GM13977 (cell line): Measurements from ENCODE around the gene EML4.

ENCODE experiments used
- DNase-seq: peaks from one replicate; pipeline ENCODE4 v3.0.0; 2012; ENCODE audit warnings: low spot score
- in situ Hi-C: fragments of 300-500 bp; cut with MboI; formaldehyde crosslinking; loops from one replicate; pipeline ENCODE4 v1.12.0; 2022; ENCODE audit warnings: low sequenced_read_pairs, low pct_unique_long_range_greater_than_20kb, mixed read lengths, inconsistent platforms; ENCODE audit not compliant: unreplicated experiment
- TF ChIP-seq, protein P1 (sequence below): IDR thresholded peaks from 2 replicates; pipeline ENCODE4 v1.5.1; 2012; ENCODE audit warnings: mild to moderate bottlenecking, control low read depth; ENCODE audit not compliant: insufficient read depth; ENCODE audit errors: extremely low read depth, missing control alignments

Gene EML4

DNA sequence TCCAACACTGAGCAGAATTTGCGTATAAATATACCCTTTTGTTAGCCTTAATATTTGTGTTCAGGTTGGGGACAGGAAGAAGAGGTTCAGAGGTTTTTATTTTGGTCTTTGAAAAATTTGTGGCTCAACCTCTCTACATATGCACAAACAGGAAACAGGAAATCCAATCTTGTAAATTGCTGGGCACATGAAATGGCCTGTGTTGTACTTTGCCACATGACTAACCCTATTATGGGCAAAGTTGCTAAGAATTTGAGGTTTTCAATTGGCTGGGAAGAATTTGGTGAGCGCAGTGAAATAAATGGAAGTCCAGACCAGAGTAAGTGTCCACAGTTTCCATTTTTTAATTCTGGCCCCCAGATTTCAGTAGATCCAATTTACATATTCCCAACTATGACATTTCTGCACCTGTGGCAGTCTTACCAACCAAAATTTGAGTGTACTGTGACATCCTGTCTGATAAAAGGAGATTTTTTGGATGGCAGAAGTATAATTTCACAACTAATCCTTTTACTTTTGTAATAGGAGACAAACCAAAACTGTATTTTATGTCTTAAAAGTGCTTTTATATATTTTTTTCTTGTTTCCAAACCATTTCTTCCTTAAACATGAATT is 128.3 kb downstream of the EML4 start:
- in situ Hi-C loops = no loop called here
- DNase-seq = no peak
- TF ChIP-seq, protein P1, sequence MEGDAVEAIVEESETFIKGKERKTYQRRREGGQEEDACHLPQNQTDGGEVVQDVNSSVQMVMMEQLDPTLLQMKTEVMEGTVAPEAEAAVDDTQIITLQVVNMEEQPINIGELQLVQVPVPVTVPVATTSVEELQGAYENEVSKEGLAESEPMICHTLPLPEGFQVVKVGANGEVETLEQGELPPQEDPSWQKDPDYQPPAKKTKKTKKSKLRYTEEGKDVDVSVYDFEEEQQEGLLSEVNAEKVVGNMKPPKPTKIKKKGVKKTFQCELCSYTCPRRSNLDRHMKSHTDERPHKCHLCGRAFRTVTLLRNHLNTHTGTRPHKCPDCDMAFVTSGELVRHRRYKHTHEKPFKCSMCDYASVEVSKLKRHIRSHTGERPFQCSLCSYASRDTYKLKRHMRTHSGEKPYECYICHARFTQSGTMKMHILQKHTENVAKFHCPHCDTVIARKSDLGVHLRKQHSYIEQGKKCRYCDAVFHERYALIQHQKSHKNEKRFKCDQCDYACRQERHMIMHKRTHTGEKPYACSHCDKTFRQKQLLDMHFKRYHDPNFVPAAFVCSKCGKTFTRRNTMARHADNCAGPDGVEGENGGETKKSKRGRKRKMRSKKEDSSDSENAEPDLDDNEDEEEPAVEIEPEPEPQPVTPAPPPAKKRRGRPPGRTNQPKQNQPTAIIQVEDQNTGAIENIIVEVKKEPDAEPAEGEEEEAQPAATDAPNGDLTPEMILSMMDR = no peak

DNA sequence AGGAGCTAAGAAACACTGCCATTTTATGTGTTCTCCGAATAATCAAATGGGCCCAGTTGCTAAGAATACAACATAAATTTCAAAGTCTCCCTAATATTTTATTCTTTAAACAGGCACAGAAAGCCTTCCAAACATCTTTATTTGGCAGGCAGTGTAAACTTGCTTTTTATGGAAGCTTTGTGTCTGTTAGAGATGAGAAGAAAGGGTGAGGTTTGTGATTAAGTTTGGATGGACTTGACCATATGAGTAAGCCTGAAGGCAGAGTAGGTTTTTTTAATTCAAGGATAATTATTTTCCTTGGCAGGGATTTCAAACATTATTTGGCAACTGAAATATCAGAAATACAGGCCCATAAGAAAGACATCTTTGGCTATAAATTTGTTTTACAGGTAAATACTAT is 129.0 kb downstream of the EML4 start:
- in situ Hi-C loops = no loop called here
- DNase-seq = no peak
- TF ChIP-seq, protein P1 = no peak

DNA sequence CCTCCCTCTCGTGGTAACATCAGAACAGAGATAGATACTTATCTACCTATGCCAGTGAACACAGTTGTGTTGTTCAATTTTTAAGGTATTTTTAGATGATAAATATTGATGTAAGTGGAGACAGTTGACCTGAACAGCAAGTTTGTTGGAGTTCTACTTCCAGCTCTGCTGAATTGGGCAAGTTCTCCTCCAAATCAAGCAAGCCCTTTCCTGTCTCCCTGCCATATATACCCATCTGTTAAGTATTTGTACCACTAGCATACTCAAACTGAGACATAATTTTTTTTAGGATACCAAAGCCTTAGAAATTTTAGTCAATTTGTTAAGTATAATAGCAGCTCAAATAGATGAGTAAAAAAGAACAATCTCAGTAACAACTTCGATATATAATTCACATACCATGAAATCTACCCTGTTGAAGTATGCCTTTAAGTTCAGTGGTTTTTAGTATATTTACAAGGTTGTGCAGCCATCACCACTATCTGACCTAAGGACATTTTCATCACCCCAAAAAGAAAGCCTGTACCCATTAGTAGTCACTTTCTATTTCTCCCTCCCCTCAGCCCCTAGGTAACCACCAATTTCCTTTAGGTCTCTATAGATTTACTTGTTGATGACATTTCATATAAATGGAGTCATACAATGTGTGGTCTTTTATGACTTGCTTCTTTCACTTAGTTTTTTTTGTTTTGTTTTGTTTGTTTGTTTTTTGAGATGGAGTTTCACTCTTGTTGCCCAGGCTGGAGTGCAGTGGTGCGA is 130.0 kb downstream of the EML4 start:
- in situ Hi-C loops = no loop called here
- DNase-seq = no peak
- TF ChIP-seq, protein P1 = no peak

DNA sequence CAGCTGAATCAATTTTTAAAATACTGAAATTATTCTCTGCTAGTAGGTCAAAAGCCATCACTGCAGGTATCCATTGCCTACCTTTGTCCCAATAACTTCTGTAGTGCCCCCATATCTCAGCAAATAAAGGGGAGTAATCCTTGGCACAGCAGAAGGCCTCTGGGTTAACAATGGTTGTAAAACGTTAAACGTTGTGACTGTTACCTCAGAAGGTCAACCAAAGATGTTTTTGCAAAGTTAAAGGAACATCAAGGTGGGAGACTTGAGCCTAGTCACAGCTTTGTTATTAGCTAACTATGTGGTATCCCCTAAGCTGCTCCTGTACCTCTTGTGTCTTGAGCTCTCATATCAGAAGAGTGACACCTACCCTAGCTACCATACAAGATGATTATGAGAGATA is 131.4 kb downstream of the EML4 start:
- DNase-seq = no peak
- TF ChIP-seq, protein P1 = no peak
- in situ Hi-C loops = no loop called here

DNA sequence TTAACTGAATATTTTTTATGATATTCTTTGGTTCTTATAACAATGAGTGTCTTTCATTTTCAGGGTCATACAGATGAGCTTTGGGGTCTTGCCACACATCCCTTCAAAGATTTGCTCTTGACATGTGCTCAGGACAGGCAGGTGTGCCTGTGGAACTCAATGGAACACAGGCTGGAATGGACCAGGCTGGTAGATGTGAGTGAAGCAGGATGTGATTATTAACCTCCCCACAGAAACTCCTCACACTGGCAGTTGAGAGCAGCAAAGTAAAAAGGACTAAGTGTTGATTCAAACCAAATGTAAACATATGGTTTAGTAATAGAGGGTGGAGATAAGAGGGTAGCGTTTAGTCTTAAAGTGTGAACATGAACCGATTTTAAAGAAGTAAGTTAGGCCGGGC is 134.1 kb downstream of the EML4 start:
- no peak for DNase-seq
- TF ChIP-seq, protein P1 = no peak
- in situ Hi-C loops = no loop called here

DNA sequence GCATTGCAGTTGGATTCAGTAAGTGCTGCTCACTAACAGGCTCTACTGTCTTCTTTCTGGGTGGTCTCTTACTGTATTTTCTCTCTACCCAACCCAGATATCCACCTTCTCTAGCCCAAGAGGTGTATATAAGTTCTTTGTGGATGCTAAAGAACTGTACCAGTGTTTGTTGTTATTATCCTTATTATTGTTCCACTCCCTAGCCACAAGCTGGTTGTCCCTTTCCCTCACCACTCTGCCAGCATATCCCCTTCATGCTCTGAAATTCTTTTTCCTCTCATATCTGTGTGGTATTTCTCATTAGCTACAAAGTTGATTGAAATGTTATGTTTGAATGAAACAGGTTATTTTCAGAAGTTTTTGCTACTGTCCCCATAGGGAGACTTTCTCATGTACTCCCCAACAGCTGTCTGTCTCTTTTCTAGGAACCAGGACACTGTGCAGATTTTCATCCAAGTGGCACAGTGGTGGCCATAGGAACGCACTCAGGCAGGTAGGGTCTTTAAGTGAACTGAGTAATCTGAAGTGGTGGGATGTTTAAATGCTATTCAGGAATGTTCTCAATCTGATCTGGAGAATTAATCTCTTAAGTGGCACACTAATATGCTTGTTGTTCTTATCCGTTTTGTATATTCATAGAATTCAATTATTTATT is 135.0 kb downstream of the EML4 start:
- no peak for DNase-seq
- TF ChIP-seq, protein P1 = no peak
- in situ Hi-C loops = no loop called here
